CD4-positive, alpha-beta T cell treated with Interleukin-1 beta for 1 hour (primary cell): ENCODE measurements around the gene MDM2.
"Not testable (repeated sequence)": the region's sequence is repeated elsewhere in the genome, so short reads cannot be mapped to it uniquely, and the experiment has no call there.

Source experiments
- DNase-seq, 2 donors: peaks; one replicate each; pipeline ENCODE4 v3.0.0-alpha.2; 2020 to 2022

MDM2 gene

GRCh38 chr12:68808388-68809189 lies 612 bp downstream of the MDM2 start:
- DNase-seq = peak; percentile 47 to 51

GRCh38 chr12:68809190-68810026 lies 1.4 kb downstream of the MDM2 start:
- DNase-seq = no peak

GRCh38 chr12:68810027-68810389 lies 2.0 kb downstream of the MDM2 start:
- not testable (repeated sequence) for DNase-seq

GRCh38 chr12:68811573-68811972 lies 3.6 kb downstream of the MDM2 start:
- DNase-seq = not testable (repeated sequence)

GRCh38 chr12:68812553-68813241 lies 4.7 kb downstream of the MDM2 start:
- no peak for DNase-seq

- no peak for DNase-seq
Measured at GRCh38 chr12:68813242-68813593, 5.2 kb downstream of the MDM2 start.

GRCh38 chr12:68814490-68815231 lies 6.7 kb downstream of the MDM2 start:
- DNase-seq = no peak

GRCh38 chr12:68815232-68815927 lies 7.4 kb downstream of the MDM2 start:
- DNase-seq = no peak

GRCh38 chr12:68815928-68816800 lies 8.2 kb downstream of the MDM2 start:
- DNase-seq = no peak

GRCh38 chr12:68819481-68819880 lies 11.5 kb downstream of the MDM2 start:
- DNase-seq = not testable (repeated sequence)

- DNase-seq = no peak
Measured at GRCh38 chr12:68821357-68822188, 13.6 kb downstream of the MDM2 start.

GRCh38 chr12:68823696-68824095 lies 15.7 kb downstream of the MDM2 start:
- DNase-seq = no peak

GRCh38 chr12:68824131-68824530 lies 16.2 kb downstream of the MDM2 start:
- DNase-seq = no peak

- DNase-seq = no peak
Measured at GRCh38 chr12:68824597-68825250, 16.7 kb downstream of the MDM2 start.

- DNase-seq = no peak
Measured at GRCh38 chr12:68825569-68826217, 17.7 kb downstream of the MDM2 start.

GRCh38 chr12:68827895-68828671 lies 20.1 kb downstream of the MDM2 start:
- DNase-seq = no peak

- no peak for DNase-seq
Measured at GRCh38 chr12:68828672-68829068, 20.7 kb downstream of the MDM2 start.

- no peak for DNase-seq
Measured at GRCh38 chr12:68831272-68831671, 23.3 kb downstream of the MDM2 start.
